ENCODE measurements around the gene CREBRF.
A peak's percentile ranks its signal among the peaks of the same experiment; 100 is the strongest.
"Not testable (repeated sequence)": the region's sequence is repeated elsewhere in the genome, so short reads cannot be mapped to it uniquely, and the experiment has no call there.

The CREBRF gene

DNA sequence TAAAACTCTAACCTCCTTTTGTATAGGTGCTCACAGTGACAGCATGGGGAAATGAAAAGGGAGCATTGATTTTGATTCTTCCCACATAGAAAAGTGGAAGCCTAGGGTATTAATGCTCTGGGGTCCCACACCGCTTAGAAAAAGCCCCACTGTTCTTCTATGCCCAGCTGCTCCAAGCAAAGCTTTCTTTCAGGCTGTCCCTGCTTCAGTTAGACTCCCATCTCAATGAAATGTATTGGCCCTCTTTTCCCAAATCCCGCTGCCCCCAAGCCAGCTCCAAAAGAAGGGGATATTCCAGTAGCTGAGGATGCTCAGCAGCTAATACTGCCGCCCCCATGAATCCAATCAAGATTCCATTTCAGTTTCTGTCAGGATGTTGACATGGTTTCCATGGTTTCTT is 17.0 kb upstream of the CREBRF start:
- no peak overlapping the region for H3K4me3 ChIP-seq (ENCODE audit: extremely low read depth, insufficient read depth, low read length, poor library complexity, severe bottlenecking)
- H3K9me3 ChIP-seq (ENCODE audit: control insufficient read depth, low read length), result peaks cover 4% of the 10 kb centered on the region
- WGBS, 2 experiments (ENCODE audit: insufficient coverage in 2 of 2), result 86 to 96% methylated on average over 3 of the region's 3 CpGs
- H3K36me3 ChIP-seq (ENCODE audit: control insufficient read depth, insufficient read depth, low read length), result peaks cover 25% of the 10 kb centered on the region
- H3K27ac ChIP-seq (ENCODE audit: low read depth, low read length, severe bottlenecking), result no peak overlapping the region
- H3K4me1 ChIP-seq (ENCODE audit: control insufficient read depth, insufficient read depth, low read length, poor library complexity, severe bottlenecking), result no peaks in the 10 kb centered on the region

DNA sequence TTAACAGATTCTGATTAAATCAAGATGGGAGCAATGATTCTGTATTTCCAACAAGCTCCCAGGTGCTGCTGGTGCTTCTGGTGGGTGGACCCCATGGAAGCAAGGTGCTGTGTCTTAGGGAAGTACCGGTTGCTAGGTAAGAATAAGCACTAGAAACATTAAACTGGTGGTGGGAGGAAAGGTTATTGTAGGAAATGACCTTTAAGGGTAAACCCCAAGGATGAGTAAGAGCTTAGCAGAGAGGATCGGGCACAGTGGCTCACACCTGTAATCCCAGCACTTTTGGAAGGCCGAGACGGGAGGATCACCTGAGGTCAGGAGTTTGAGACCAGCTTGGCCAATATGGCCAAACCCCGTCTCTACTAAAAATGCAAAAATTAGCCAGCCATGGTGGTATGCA is 16.2 kb upstream of the CREBRF start:
- peaks cover 17% of the 10 kb centered on the region for H3K36me3 ChIP-seq (ENCODE audit: control insufficient read depth, insufficient read depth, low read length)
- no peak overlapping the region for H3K4me3 ChIP-seq (ENCODE audit: extremely low read depth, insufficient read depth, low read length, poor library complexity, severe bottlenecking)
- H3K27ac ChIP-seq (ENCODE audit: low read depth, low read length, severe bottlenecking), result no peak overlapping the region
- peaks cover 4% of the 10 kb centered on the region for H3K9me3 ChIP-seq (ENCODE audit: control insufficient read depth, low read length)
- no peaks in the 10 kb centered on the region for H3K4me1 ChIP-seq (ENCODE audit: control insufficient read depth, insufficient read depth, low read length, poor library complexity, severe bottlenecking)
- 94 to 97% methylated on average over 4 to 5 of the region's 5 CpGs for WGBS, 2 experiments (ENCODE audit: insufficient coverage in 2 of 2)

DNA sequence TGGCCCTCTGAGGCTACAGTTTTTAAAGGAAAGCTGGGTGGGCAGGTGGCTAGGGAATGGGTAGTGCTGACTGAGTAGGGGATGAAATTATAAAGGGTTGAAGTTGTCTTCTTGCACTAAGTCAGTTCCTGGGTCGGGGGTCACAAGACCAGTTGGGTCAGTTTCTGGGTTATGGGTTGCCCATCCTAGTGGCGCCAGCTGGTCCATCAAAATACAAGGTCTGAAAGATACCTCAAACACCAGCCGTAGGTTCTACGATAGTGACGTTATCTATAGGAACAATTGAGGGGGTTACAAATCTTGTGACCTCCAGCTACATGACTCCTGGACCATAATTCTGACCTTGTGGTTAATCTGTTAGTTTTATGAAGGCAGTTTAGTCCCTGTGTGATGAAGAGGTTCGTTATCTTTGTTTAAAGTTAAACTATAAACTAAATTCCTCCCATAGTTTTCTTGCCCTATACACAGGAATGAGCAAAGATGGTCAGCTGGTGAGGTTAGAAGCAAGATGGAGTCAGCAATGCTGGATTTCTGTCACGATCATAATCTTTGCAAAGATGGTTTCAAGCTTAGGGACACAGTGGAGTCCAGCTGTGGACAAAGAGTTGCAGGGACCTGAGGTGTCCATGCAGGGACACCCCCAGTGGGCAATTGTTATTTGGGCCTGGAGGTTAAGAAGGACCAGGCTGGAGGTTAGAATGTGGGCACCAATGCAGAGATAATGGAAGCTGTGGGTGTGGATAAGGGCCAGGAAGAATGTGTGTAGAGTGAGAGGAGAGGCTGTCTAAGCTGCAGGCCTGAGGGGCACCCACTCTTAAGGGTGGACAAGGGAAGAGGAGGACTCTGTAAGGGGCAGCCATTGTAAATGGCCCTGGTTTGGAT is 14.0 kb upstream of the CREBRF start:
- 90 to 100% methylated on average over 1 to 5 of the region's 7 CpGs for WGBS, 2 experiments (ENCODE audit: insufficient coverage in 2 of 2)
- Histone ChIP-seq H3K4me3 (ENCODE audit: extremely low read depth, insufficient read depth, low read length, poor library complexity, severe bottlenecking) (no peak overlapping the region), H3K36me3 (ENCODE audit: control insufficient read depth, insufficient read depth, low read length) (peaks cover under 1% of the 10 kb centered on the region), H3K4me1 (ENCODE audit: control insufficient read depth, insufficient read depth, low read length, poor library complexity, severe bottlenecking) (no peaks in the 10 kb centered on the region), H3K9me3 (ENCODE audit: control insufficient read depth, low read length) (peaks cover 4% of the 10 kb centered on the region), H3K27ac (ENCODE audit: low read depth, low read length, severe bottlenecking) (no peak overlapping the region)

DNA sequence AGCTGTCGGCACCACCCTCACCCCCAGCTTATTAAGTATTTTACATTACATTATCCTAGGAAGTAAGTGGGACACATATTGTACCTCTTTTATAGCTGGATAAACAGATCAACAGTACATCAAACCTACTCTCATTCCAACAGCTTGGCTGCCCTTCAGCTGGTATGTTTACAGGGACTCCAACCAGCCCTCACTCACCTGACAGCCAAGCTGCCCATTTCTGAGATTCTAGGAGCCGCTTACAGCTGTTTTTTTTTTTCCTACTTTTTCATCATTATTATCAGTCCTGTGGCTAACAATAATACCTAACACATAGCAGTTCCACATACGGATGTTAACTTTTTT is 13.4 kb upstream of the CREBRF start:
- no peaks in the 10 kb centered on the region for H3K4me1 ChIP-seq (ENCODE audit: control insufficient read depth, insufficient read depth, low read length, poor library complexity, severe bottlenecking)
- no peaks in the 10 kb centered on the region for H3K36me3 ChIP-seq (ENCODE audit: control insufficient read depth, insufficient read depth, low read length)
- H3K27ac ChIP-seq (ENCODE audit: low read depth, low read length, severe bottlenecking), result no peak overlapping the region
- no peak overlapping the region for H3K4me3 ChIP-seq (ENCODE audit: extremely low read depth, insufficient read depth, low read length, poor library complexity, severe bottlenecking)
- 91 to 100% methylated on average over 1 to 2 of the region's 3 CpGs for WGBS, 2 experiments (ENCODE audit: insufficient coverage in 2 of 2)
- H3K9me3 ChIP-seq (ENCODE audit: control insufficient read depth, low read length), result peaks cover 4% of the 10 kb centered on the region

DNA sequence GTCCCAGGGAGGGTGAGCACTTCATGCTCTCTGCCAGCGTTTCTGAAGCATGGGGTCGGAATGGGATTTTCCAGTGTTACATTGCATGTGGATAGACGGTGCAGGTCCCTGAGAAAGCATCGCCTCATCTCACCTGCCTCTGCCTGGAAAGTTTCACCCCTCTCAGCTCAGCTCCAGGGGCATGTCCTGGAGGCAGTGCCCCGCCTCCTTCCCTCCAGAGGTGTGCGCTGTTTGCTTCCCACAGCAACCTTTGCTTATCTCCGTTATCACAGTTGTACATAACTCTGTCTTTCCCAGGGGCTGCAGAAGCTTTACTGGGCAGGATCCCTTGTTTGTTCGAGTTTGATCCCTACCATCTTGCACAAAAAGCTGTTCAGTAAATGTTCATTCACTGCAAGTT is 10.7 kb upstream of the CREBRF start:
- Histone ChIP-seq H3K4me1 (ENCODE audit: control insufficient read depth, insufficient read depth, low read length, poor library complexity, severe bottlenecking) (peaks cover under 1% of the 10 kb centered on the region), H3K4me3 (ENCODE audit: extremely low read depth, insufficient read depth, low read length, poor library complexity, severe bottlenecking) (no peak overlapping the region), H3K9me3 (ENCODE audit: control insufficient read depth, low read length) (no peaks in the 10 kb centered on the region), H3K27ac (ENCODE audit: low read depth, low read length, severe bottlenecking) (no peak overlapping the region), H3K36me3 (ENCODE audit: control insufficient read depth, insufficient read depth, low read length) (no peaks in the 10 kb centered on the region)
- 68 to 83% methylated on average over 7 to 8 of the region's 8 CpGs for WGBS, 2 experiments (ENCODE audit: insufficient coverage in 2 of 2)

DNA sequence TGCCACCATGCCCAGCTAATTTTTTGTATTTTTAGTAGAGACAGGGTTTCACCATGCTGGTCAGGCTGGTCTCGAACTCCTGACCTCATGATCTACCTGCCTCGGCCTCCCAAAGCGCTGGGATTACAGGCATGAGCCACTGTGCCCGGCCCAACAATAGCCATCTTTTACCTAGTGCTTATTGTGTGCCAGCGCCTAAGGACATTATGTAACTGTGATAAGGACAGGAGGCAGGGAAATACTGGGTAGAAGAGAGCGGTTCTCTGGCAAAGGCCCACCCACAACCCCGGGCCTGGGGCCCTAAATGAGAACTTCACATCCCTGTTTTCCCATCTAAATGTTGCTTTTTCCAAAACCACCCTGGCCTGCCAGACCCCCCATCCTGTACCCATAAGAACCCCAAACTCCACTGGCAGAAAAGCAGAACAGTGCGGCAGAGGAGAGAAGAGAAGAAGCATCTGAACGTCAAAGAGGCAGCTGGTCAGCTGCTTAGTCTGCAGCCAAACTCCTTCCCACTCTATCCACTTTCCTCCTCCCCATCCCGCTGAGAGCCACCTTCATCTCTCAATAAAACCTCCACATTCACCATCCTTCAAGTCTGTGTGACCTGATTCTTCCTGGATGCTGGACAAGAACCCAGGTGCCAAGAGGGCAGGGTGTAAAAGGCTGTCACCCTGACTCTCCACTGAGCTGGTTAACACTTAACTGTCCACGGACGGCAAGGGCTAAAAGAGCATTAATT is 8.9 kb upstream of the CREBRF start:
- peaks cover 13% of the 10 kb centered on the region for H3K4me1 ChIP-seq (ENCODE audit: control insufficient read depth, insufficient read depth, low read length, poor library complexity, severe bottlenecking)
- WGBS, 2 experiments (ENCODE audit: insufficient coverage in 2 of 2), result 62 to 64% methylated on average over 4 to 5 of the region's 12 CpGs
- not testable (repeated sequence) for H3K27ac ChIP-seq (ENCODE audit: low read depth, low read length, severe bottlenecking); H3K9me3 ChIP-seq (ENCODE audit: control insufficient read depth, low read length); H3K36me3 ChIP-seq (ENCODE audit: control insufficient read depth, insufficient read depth, low read length); H3K4me3 ChIP-seq (ENCODE audit: extremely low read depth, insufficient read depth, low read length, poor library complexity, severe bottlenecking)

DNA sequence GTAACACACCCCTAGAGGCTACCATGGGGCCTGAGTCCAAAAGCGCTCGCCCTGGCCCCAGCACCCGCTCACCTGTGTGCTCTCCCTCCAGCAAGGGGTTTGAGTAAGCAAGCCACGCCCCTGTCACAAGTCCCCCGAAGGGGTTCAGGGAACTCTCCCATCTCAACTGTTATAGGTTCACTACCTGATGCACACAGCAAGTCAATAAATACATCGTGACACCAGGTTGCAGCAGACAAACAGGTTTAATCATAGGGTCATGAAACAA is 8.4 kb upstream of the CREBRF start:
- no peak overlapping the region for H3K4me3 ChIP-seq (ENCODE audit: extremely low read depth, insufficient read depth, low read length, poor library complexity, severe bottlenecking)
- peaks cover 13% of the 10 kb centered on the region for H3K4me1 ChIP-seq (ENCODE audit: control insufficient read depth, insufficient read depth, low read length, poor library complexity, severe bottlenecking)
- no peak overlapping the region for H3K27ac ChIP-seq (ENCODE audit: low read depth, low read length, severe bottlenecking)
- no peaks in the 10 kb centered on the region for H3K9me3 ChIP-seq (ENCODE audit: control insufficient read depth, low read length)
- 65 to 90% methylated on average over 6 of the region's 6 CpGs for WGBS, 2 experiments (ENCODE audit: insufficient coverage in 2 of 2)
- H3K36me3 ChIP-seq (ENCODE audit: control insufficient read depth, insufficient read depth, low read length), result no peaks in the 10 kb centered on the region

DNA sequence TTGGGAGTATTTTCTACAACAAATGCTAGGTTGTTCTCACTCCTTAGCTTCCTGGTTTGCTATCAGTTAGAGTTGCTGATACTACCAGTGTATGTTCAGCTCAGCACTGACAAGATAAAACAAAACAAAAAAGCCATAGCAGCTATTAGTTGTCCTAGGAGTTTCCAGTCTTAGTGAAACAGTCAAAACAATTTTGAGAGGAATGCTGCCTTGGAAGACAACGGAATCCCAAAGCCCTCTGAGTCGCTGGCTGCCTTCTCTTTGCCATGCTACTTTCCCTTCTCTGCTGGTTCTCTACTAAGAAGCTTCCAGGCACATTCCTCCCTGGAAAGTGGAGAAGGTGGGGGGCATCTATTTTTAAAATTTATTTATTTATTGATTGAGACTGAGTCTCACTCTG is 5.4 kb upstream of the CREBRF start:
- peak overlapping the region; percentile 19 for H3K27ac ChIP-seq (ENCODE audit: low read depth, low read length, severe bottlenecking)
- WGBS, 2 experiments (ENCODE audit: insufficient coverage in 2 of 2), result 57% methylated on average over 1 of the region's 2 CpGs; no CpG with 5 or more reads in 1 of the 2 experiments
- H3K4me3 ChIP-seq (ENCODE audit: extremely low read depth, insufficient read depth, low read length, poor library complexity, severe bottlenecking), result no peak overlapping the region
- no peaks in the 10 kb centered on the region for H3K36me3 ChIP-seq (ENCODE audit: control insufficient read depth, insufficient read depth, low read length)
- H3K9me3 ChIP-seq (ENCODE audit: control insufficient read depth, low read length), result no peaks in the 10 kb centered on the region
- H3K4me1 ChIP-seq (ENCODE audit: control insufficient read depth, insufficient read depth, low read length, poor library complexity, severe bottlenecking), result peaks cover 13% of the 10 kb centered on the region

DNA sequence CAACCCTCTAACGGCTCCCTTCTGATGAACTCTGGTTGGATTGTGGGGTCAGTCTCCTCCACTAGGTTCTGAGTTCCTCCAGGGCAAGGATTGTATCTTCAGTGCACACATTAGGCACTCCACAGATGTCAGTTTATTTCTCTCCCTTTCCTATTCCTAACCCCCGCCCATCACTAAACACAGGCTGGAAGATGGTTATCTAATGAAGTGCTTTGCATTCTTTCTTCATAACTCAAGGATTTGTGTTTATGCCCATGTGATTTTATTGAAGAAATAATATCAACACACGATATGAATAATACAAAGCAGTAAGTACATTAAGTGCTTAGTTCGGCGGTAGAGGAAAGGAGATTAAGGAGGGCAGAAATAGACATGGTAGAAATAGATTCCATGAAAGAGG is 4.4 kb upstream of the CREBRF start:
- 85 to 90% methylated on average over 1 to 2 of the region's 5 CpGs for WGBS, 2 experiments (ENCODE audit: insufficient coverage in 2 of 2)
- no peaks in the 10 kb centered on the region for H3K36me3 ChIP-seq (ENCODE audit: control insufficient read depth, insufficient read depth, low read length)
- no peaks in the 10 kb centered on the region for H3K9me3 ChIP-seq (ENCODE audit: control insufficient read depth, low read length)
- H3K27ac ChIP-seq (ENCODE audit: low read depth, low read length, severe bottlenecking), result no peak overlapping the region
- no peak overlapping the region for H3K4me3 ChIP-seq (ENCODE audit: extremely low read depth, insufficient read depth, low read length, poor library complexity, severe bottlenecking)
- H3K4me1 ChIP-seq (ENCODE audit: control insufficient read depth, insufficient read depth, low read length, poor library complexity, severe bottlenecking), result peaks cover 13% of the 10 kb centered on the region

DNA sequence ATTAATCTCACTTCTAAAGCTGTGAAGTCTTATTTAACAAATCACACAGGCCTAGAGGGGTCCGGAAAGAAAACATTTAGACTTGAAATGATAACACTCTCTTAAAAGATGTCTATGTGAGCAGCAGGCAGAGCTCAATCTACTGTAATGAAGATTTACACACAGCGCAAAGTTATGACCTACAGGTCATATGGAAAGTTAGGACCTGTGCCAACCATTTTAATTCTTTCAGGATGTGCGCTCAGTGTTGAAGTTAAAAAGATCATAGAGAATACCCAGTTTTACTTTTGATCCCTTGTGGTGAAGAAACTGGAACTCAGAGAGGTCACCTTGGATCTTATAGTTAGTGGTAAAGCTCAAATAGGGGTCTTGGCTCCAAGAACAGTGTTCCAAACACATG is 3.1 kb upstream of the CREBRF start:
- Histone ChIP-seq H3K9me3 (ENCODE audit: control insufficient read depth, low read length) (no peaks in the 10 kb centered on the region), H3K4me3 (ENCODE audit: extremely low read depth, insufficient read depth, low read length, poor library complexity, severe bottlenecking) (no peak overlapping the region), H3K36me3 (ENCODE audit: control insufficient read depth, insufficient read depth, low read length) (no peaks in the 10 kb centered on the region), H3K4me1 (ENCODE audit: control insufficient read depth, insufficient read depth, low read length, poor library complexity, severe bottlenecking) (peaks cover 13% of the 10 kb centered on the region), H3K27ac (ENCODE audit: low read depth, low read length, severe bottlenecking) (no peak overlapping the region)
- 90 to 100% methylated on average over 3 of the region's 3 CpGs for WGBS, 2 experiments (ENCODE audit: insufficient coverage in 2 of 2)
